ENCODE data around the gene BRF1.

The BRF1 gene

DNA sequence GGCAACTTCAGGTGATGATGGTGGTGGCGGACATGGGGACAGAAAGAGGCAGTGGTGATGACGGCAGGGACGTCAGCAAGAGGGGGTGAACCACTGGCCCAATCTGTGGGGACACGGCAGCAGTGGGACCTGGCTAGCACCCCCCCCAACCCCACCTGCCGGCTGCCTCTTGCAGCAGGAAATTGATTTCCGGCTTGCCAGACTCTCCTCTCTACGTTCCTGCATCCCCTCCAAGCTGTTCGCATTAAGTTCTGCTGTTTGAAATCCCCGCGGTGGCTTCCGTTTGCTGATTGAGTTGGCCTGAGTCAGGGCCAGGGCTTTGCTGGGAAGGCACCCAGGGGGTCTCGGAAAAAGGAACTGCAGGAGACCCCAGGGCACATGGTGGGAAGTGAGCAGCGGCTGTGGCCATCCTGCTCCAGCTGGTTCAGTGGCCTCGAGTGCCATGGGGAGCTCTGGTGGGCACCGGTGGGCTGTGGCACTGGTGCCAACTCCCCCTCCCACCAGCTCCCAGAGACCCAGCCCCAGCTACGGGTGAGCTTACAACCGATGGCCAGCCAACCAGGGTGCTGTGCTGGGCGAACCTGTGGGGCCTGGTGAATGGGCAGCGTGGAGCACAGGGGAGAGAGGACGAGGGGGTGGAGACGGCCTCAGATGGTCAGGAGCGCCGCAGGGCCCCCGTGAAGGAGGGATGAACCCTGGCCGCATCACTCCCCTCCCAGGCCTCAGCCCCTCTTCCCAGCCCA is 105.1 kb downstream of the BRF1 start:
- DNase-seq (ENCODE audit: low spot score), result no peak

DNA sequence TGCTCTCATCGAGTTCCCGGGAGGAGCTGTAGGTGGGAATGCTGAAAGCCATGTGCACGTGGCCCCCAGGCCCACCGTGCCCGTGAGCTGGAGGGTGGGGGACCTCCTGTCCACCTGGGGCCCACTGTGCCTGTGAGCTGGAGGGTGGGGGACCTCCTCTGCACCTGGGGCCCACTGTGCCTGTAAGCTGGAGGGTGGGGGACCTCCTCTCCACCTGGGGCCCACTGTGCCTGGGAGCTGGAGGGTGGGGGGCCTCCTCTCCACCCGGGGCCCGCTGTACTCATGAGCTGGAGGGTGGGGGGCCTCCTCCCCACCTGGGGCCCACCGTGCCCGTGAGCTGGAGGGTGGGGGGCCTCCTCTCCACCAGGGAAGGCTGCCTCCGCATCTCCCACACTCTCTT is 105.8 kb downstream of the BRF1 start:
- no peak for DNase-seq (ENCODE audit: low spot score)

DNA sequence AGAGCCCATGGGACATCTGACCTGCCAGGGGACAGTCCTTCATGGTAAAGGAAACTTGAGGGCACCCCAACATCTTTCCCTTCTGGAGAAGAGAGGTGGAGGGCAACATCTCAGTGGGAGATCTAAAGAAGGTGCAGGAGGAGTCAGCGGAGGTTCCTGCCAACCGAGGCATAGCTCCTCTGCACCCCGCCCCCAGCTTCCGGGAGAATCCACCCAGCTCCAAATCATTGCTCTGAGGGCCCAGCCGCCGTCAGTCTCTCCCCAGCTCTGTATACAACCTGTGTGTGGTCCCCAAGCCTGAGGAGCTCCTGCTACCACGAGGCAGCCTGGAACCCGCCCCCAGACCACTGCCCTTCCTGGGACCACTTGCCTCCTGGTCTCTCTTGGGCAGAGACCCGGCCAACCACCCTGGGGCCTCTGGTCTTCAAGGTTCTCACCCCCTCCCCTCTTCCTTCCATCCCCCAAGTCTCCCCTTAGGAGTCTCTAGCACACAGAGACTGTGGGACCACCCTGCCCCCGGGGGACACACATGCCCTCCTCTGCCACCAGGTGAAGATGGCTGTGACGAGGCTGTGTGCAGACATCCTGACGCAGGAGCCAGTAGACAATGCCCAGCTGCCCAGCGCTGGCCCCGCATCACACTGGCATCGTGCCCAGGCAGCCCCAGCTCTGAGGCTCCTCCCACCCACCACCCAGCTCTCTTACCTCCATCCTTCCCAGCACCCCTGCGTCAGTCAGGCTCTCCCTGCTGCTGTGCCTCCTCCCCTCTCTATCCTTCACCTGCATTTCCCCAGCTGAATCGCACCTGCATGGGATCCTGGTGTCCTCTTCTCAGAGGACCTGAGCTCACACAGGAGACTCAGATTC is 106.7 kb downstream of the BRF1 start:
- DNase-seq (ENCODE audit: low spot score), result peak; percentile 48

DNA sequence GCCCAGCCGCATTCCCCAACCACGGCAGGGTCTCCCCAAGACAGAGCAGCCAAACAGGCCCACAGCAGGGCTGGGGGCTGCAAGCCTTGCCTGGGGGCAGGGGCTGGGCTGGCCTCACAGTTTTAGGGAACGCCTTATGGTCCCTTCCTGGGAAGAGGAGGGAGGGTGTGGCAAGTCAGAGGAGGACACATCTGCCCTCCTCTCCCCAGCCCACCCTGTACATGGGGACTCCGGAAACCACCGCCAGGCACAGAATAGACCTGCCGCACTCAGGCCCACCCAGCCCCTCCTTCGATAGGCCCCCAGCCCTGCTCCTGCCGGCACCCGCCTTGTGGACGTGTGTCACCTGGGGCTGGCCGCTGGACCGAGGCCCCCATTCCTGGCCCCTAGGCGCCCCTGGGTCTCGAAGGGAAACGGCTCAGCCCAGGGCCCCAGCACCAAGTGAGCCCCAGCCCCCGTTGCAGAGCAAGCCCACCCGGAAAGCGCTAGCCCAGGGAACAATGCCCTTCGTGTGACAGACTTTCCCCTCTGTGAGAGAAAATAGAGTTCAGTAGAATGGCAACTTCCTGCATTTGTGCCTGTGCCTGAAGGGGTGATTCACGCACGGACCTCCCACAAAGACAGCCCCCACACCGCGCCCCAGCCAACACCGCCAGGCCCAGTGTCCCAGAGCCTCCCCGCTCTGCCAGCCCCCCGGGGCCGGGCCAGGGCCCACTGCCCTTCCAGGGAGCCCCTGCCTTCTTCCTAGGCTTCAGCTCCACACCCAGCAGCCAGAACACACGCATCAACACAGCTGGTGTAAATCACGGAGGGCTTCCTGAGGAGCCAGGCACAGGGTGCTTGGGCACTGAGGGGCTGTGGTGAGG is 107.7 kb downstream of the BRF1 start:
- DNase-seq (ENCODE audit: low spot score), result no peak

DNA sequence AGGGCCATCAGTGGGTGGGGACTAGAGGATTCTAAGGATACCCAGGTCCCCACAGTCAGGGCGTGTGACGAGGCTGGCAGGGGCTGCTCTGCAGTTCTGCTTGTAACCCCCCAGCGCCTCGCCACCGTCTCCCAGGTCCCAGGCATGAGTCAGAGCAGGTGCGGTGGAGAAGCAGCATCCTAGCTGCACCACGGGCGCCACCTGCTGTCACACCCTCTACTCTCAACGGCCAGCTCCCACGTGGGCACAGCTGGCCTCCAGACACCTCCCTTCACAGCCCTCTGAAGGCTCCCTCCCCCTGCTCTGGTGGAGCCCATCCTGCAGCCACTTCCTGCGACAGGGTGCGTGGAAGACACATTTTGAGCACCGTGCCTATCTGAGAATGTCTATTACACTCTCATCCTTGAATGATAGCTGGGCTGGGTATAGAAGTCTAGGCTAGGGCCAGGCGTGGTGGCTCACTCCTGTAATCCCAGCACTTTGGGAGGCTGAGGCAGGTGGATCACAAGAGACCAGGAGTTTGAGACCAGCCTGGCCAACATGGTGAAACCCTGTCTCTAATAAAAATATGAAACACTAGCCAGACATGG is 112.8 kb downstream of the BRF1 start:
- DNase-seq (ENCODE audit: low spot score), result no peak

DNA sequence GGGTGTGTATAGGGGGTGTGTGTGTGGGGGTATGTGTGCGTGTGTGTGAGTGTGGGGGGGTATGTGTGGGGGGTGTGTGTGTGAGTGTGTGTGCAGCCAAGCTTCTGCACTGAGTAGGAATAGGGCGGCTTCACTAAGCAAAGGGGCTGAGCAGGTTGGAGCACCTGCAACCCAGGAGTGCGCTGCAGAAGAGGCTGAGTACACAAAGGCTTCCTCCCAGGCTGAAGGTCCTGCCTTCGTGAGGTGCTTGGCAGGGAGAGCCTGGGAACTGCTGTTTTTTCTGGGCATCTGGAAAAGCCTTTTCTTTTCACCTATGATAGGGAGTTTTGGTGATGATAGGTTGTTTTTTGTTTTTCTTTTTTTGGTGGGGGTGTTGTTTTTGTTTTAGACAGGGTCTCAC is 113.7 kb downstream of the BRF1 start:
- no peak for DNase-seq (ENCODE audit: low spot score)

DNA sequence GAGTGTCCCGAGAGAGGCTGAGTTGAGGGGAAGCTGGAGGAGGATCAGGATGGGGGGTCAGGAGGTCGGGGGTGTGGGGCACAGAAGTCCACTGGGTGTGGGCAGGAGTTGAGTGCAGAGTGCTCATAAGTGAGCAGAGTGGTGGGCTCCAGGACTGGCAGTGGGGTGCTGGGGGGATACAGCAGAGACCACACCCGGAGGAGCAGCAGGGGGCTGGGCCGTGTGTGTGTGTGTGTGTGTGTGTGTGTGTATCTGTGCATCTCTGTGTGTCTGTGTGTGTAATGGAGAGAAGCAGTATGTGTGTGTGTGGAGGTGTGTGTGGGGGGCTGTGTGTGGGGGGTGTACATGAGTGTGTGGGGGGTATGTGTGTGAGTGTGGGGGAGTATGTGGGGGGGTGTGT is 114.8 kb downstream of the BRF1 start:
- DNase-seq (ENCODE audit: low spot score), result no peak

DNA sequence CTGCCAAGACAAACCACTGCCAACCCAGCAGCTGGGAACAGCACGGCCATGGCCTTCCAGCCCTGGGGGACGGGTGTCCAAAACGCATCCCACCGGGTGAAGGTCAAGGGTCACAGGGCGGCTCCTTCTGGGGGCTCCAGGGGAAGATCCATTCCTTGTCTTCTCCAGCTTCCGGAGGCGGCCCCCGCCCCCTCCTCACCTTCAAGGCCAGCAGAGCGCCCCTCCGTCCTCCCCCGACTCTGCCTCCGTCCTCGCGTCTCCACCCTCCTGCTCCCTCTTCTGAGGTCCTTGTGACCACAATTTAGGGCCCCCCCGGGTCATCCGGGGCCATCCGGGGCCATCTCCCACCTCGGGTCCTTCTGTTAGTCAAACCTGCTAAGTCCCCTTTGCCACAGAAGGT is 115.8 kb downstream of the BRF1 start:
- no peak for DNase-seq (ENCODE audit: low spot score)

DNA sequence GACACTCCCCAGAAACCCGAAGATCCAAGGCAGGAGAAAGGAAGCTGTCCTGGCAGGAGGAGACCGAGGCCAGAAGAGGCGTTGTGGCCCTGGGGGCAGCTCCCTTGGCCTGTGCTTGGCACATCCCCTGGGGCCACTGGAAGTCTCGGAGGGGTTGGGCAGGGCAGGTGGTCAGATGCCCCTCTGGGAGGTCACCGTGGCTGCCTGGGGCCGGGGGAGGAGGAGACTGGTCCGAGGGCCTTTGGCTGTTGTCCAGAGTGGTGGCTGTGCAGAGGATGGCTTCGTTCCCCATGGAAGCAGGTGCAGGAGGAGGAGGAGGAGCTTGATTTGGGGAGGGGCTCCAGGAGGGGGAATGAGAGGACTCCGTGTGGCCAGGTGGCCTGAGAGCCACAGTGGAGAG is 116.3 kb downstream of the BRF1 start:
- no peak for DNase-seq (ENCODE audit: low spot score)

DNA sequence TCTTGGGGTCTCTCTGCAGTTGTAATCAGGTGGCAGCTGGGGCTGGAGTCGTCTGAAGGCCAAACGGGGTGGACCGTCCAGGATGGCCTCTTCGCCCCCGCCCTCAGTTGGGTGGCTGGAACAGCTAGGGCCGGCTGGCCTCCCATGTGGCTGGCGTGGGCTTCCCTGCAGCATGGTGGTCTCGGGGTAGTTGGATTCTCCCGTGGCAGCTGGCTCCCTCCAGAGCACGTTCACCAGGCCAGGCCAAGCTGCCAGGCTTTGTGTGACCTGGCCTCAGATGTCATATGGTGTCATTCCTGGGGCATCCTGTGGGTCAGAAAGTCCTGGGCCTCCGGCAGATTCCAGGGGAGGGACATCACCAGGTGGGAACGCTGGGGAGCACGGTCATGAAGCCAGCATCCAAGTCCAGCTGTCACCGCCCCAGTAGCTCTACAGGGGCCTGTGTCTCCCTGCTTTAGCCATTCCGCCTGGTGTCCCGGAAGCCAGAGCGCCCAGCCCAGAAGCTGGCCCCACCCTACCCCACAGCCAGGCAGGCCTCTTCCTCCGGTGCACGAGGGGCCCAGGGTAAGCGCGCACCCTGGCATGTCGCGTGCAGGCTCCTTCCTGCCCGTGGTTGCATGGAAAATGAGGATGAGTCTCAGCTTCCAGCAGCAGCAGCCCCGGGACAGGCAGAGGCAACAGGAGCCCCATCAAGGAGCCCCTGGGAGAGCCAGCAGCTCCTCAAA is 118.3 kb downstream of the BRF1 start:
- DNase-seq (ENCODE audit: low spot score), result no peak

DNA sequence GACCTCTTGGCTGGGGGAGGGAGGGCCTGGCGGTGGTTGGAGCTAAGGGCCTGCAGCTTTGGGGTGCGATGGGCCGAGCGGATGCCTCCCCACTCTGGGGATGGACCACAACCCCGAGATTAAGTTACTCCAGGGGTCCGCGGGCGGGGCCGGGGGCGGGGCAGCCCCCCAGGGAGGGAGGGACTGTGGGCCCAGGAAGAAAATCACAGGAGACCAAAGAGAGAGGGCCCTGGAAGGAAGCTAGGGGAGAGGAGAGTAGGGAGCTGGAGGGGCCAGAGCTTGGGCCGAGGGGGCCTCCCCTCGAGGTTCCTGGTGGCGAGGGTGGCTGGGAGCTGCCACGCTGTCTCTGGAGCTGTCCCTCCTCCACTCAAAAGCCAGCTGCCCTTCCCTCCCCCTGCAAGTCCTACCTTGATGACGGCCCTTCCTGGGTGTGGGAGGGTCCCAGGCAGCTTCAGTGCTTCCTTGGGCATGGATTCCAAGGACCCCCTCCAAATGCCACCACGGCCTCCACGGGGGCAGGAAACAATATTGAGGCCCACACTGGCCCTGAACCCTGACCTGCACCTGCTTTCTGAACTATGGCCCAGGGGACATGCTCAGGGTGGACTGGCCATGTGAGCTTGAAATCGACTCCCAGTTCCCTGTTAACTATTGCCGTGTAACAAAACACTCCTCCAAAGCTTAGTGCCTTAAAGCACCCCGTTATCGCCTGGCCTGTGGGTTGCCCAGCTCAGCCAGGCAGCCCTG is 119.1 kb downstream of the BRF1 start:
- no peak for DNase-seq (ENCODE audit: low spot score)

DNA sequence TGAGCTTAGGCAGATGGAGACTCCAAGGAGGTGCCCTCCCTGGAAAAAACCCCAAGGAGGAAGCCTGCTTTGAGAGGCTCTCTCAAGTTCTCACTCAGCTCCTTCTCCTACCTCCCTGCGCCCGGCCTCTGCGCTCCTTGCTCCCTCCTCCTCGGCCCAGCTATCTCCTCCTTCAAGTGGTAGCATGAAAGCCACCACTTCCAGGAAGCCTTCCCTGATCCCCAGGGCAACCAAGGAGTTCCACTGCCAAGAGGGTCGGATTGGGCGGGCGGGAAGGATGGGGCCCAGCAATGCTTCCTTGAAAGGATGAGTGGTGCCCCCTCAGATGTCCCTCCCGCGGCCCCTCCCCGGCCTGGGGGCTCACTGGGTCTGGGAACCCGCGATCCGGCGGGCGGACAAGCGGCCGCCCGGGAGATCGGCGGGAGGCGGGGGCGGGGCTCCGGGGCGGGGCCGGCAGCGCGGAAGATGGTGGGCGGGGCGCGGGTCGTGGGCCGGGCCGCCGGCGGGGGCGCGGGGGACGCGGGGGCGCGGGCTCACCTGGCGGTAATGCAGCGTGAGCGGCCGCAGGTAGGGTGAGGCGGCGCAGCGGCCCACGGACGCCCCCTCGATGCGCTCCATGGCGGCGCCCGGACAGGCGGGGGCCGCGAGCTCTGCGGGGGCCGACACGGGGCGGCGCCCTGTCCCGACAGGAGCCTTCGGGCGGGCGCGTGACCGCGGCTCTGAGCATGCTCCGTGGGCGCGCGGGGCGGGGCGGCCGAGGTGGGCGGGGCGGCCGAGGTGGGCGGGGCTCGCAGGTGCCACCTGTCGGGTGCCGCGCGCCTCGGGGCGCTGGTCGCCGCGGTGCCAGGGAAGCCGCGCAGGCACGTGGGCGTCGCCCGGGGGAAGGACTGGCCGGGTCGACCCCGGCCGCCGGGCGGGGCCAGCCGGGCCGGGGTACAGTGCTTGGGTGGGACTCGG is 119.9 kb downstream of the BRF1 start, which contains the start of gene NUDT14:
Gene NUDT14, minus strand, starts transcription at position 721 of the 957 bp plus-strand sequence. Its CDS starts 103 bp downstream, at position 618.
- DNase-seq (ENCODE audit: low spot score), result peak; percentile 81

DNA sequence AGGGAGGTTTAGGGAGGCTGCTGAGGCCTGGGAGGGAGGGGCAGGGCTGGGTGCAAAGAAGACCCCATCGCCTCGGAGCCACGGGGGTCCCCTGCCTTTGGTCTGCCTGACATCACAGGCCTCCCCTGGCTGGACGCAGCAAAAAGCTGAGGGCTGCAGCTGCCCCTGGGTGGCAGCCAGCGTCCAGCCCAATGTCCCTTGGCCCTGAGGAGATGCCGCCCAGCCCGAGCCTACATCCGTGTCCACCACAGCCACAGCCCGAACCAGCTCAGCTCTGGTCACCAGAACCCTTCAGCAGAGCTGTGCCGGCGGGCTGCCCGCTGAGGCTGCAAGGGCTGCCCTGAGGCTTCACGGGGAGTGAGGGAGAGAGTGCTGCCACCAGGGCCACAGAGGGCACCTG is 121.6 kb downstream of the BRF1 start:
- DNase-seq (ENCODE audit: low spot score), result no peak

DNA sequence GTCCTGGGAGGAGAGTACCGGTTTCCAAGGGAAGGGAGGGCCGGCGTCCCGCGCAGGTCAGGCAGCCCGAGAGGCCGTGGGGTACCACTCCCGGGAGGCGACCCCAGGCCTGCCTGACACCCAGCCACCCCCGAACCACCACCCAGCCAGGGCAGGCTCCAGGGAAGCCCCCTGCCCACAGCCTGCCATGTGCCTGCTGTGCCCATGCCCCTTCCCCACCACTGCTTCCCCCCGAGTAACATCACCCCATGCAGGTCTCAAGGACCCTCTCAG is 122.0 kb downstream of the BRF1 start:
- no peak for DNase-seq (ENCODE audit: low spot score)

DNA sequence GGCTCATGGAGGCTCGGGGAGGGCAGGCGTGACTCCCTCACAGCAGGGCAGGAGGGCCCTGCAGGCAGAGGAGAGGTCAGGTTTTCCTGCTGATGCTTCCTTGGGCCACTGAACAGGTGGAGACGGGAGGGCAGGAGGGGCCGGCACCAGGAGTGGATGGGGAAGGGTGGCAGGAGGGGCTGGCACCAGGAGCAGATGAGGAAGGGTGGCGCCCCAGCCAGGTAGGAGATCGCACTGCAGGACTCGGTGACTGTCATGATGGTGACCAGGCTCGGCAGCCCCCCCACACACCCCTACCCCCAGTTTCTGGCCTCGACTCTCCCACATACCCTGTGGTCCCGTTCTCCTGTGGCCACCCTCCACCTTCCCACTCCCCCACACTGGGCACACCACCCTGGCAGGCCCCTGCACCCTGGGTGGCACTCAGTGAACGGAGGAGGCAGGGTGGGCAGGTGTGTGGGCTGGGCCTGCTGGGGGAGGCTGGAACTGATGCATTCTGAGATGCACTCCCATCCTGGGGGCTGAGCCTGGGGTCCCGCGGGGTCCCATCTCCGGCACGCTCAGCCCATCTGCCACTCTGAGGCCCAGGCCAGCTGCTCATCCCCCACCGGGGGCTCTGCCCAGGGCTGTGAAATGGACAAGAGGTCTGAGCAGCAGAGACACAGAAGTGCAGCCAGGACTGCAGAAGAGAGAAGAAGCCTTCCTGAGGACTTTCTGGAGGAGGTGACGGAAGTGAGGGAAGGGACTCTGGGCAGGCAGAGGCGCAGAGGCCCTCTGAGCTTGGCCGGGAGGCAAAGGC is 122.5 kb downstream of the BRF1 start:
- DNase-seq (ENCODE audit: low spot score), result no peak

DNA sequence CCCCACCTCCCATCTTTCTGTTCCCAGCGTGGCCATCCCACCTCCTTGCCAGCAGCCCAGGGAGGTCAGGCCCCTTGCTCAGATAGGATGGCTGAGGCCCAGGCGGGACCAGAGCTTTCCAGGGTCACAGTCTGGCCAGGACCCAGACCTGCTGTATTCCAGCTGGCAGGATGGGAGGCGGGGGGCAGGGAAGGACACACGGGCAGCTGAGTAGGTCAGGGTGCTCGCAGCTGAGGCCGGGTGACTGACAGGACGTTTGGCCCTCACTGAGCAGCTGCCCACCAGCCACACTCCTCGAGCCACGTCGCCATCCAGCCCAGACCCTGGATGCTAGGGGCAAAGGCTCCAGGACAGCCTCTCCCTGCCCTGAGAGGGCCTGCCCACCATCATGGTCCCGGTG is 123.7 kb downstream of the BRF1 start:
- no peak for DNase-seq (ENCODE audit: low spot score)

DNA sequence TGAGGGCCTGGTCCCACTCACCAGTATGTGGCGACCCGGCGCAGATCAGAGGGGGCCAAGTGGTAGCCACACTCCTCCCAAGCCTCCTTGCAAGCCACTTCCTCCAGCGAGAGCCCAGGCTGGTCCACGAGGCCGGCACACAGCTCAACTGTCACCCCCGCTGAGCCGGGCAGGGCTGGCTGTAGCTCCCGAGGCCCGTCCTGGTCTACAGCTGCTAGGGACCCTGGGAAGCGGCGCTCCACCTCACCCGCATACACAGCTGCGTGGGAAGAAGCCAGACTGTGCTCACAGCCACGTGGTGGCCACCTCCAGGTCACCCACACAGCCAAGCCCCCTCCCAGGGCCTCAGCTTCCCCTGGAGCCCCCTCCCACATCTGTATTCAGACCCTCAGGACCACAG is 124.3 kb downstream of the BRF1 start:
- DNase-seq (ENCODE audit: low spot score), result no peak
